Upper lobe of left lung (tissue), 4 donors: ENCODE measurements around the gene ALDH1A3.

Experiments used
- POLR2A ChIP-seq, 4 donors: fragments of 450-650 bp; IDR thresholded peaks; one replicate each; pipeline ENCODE4 v1.5.1; 2016 to 2017; ENCODE audit warnings: antibody characterized with exemption in 4 of 4, mild to moderate bottlenecking in 2 of 4
- POLR2AphosphoS5 ChIP-seq, 2 donors: sonication (generic); formaldehyde crosslinking; IDR thresholded peaks; one replicate each; pipeline ENCODE4 v1.5.1; 2017; ENCODE audit warnings: antibody characterized with exemption in 2 of 2
- TF ChIP-seq, protein P1 (sequence below), 6 experiments: fragments of 450-650 bp in 4 of 6; fragments of 200-600 bp in 2 of 6; sonication (generic) in 2 of 6; IDR thresholded peaks; one replicate each; pipeline ENCODE4 v1.5.1; 2016 to 2019; ENCODE audit warnings: antibody characterized with exemption in 6 of 6

DNA sequence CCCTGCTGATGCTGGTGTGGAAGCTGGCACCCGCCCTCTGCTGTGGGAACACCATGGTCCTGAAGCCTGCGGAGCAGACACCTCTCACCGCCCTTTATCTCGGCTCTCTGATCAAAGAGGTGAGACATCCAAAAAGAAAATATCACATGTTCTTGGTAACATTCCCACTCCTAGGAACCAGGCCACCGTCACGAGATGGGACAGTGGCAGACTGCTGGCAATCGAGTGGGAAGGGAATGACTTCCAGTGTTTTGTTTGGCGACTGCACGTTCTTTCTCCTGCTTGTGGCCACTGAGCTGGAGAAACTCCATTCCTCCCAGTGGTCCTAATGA is 14.3 kb downstream of the ALDH1A3 start:
- TF ChIP-seq POLR2AphosphoS5 (IDR thresholded peaks at IDR 0.05) (no peak), POLR2A (IDR thresholded peaks at IDR 0.05) (no peak)
- TF ChIP-seq, protein P1, sequence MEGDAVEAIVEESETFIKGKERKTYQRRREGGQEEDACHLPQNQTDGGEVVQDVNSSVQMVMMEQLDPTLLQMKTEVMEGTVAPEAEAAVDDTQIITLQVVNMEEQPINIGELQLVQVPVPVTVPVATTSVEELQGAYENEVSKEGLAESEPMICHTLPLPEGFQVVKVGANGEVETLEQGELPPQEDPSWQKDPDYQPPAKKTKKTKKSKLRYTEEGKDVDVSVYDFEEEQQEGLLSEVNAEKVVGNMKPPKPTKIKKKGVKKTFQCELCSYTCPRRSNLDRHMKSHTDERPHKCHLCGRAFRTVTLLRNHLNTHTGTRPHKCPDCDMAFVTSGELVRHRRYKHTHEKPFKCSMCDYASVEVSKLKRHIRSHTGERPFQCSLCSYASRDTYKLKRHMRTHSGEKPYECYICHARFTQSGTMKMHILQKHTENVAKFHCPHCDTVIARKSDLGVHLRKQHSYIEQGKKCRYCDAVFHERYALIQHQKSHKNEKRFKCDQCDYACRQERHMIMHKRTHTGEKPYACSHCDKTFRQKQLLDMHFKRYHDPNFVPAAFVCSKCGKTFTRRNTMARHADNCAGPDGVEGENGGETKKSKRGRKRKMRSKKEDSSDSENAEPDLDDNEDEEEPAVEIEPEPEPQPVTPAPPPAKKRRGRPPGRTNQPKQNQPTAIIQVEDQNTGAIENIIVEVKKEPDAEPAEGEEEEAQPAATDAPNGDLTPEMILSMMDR (IDR thresholded peaks at IDR 0.05) = no peak
